ENCODE results near the gene LINGO1.

- no peak for TF ChIP-seq POLR2AphosphoS5 (IDR thresholded peaks at IDR 0.05)
- no peak for TF ChIP-seq CTCF (IDR thresholded peaks at IDR 0.05)
- TF ChIP-seq POLR2A (IDR thresholded peaks at IDR 0.05) = no peak
- no peak for TF ChIP-seq EP300 (IDR thresholded peaks at IDR 0.05)
Measured at GRCh38 chr15:77671362-77672056, 38.8 kb upstream of the LINGO1 start.
